HG03457 (cell line): ENCODE measurements around the gene ODF4.
"Not testable (repeated sequence)": the region's sequence is repeated elsewhere in the genome, so short reads cannot be mapped to it uniquely, and the experiment has no call there.

Experiments used
- ATAC-seq: cut with Tn5 transposase; IDR thresholded peaks from one replicate; pipeline ENCODE4 v1.9.1; 2021; ENCODE audit warnings: moderate number of reproducible peaks; ENCODE audit not compliant: unreplicated experiment

Gene ODF4

GRCh38 chr17:8393470-8394231 is 54.0 kb downstream of the ODF4 start:
- no peak for ATAC-seq

DNA sequence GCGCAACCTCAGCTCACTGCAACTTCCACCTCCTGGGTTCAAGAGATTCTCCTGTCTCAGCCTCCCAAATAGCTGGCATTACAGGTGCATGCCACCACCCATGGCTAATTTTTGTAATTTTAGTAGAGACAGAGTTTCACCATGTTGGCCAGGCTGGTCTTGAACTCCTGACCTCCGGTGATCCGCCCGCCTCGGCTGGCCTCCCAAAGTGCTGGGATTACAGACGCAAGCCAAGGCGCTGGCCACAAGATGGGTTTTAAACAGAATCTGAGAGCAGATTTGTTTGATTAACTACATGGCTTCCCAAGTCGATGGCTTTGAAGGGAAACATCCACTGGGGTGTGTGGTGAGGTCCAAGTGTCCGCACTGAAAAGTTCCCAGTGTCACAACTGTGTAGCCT is 54.9 kb downstream of the ODF4 start:
- not testable (repeated sequence) for ATAC-seq
